Neural crest cell (in vitro differentiated cells): Measurements from ENCODE around the gene TNIK. TPM values are rescaled to one million over a fixed set of nuclear protein-coding genes. Genes with fewer than 3 reads are reported as not detected.
A peak's percentile ranks its signal among the peaks of the same experiment; 100 is the strongest.

Experiments used
- DNase-seq: peaks from one replicate; pipeline ENCODE4 v3.0.0; 2021; ENCODE audit warnings: low read depth, mixed read lengths, low spot score
- H3K27ac Mint-ChIP-seq: one replicate; pipeline ENCODE4 v1.8.0; 2021; ENCODE audit warnings: mild to moderate bottlenecking, mixed read lengths; ENCODE audit not compliant: unreplicated experiment
- H3K27me3 Mint-ChIP-seq: 2 replicates; pipeline ENCODE4 v1.8.0; 2021; ENCODE audit warnings: low read depth, mild to moderate bottlenecking, mixed read lengths
- H3K36me3 Mint-ChIP-seq: 2 replicates; pipeline ENCODE4 v1.8.0; 2021; ENCODE audit warnings: low read depth, mild to moderate bottlenecking, mixed read lengths
- H3K4me1 Mint-ChIP-seq: 2 replicates; pipeline ENCODE4 v1.8.0; 2021; ENCODE audit warnings: mixed read lengths
- H3K4me3 Mint-ChIP-seq: one replicate; pipeline ENCODE4 v1.8.0; 2021; ENCODE audit warnings: mild to moderate bottlenecking, mixed read lengths
- H3K9me3 Mint-ChIP-seq: 2 replicates; pipeline ENCODE4 v1.8.0; 2021; ENCODE audit warnings: mixed read lengths
- CTCF ChIP-seq: fragments of 200-600 bp; sonication (generic); conservative IDR thresholded peaks from 2 replicates; pipeline ENCODE4 v1.5.0; 2021; ENCODE audit warnings: antibody characterized with exemption, mild to moderate bottlenecking
- total RNA-seq: library from RNA; stranded (reverse); gene quantifications from 2 replicates; pipeline ENCODE4 v1.2.1, GENCODE V29; 2021

The TNIK gene
- total RNA-seq, 1 donor from 2014 or later: 32.3 TPM

GRCh38 chr3:171133796-171134569, 326.2 kb downstream of the TNIK start:
- DNase-seq: no peak
- no peaks in the 10 kb centered on the region for H3K27me3 Mint-ChIP-seq
- peaks cover 3% of the 10 kb centered on the region for H3K9me3 Mint-ChIP-seq
- no peak overlapping the region for H3K4me3 Mint-ChIP-seq
- peaks cover 34% of the 10 kb centered on the region for H3K36me3 Mint-ChIP-seq
- H3K27ac Mint-ChIP-seq: no peak overlapping the region
- peaks cover 28% of the 10 kb centered on the region for H3K4me1 Mint-ChIP-seq
- TF ChIP-seq CTCF: no peak

- Mint-ChIP-seq H3K4me3 (no peak overlapping the region), H3K27me3 (no peaks in the 10 kb centered on the region), H3K9me3 (peaks cover 5% of the 10 kb centered on the region), H3K4me1 (peaks cover 30% of the 10 kb centered on the region), H3K27ac (no peak overlapping the region), H3K36me3 (peaks cover 36% of the 10 kb centered on the region)
- DNase-seq: no peak
- no peak for TF ChIP-seq CTCF
These were observed 326.9 kb downstream of the TNIK start for GRCh38 chr3:171133337-171133736.

- Mint-ChIP-seq H3K4me1 (peaks cover 27% of the 10 kb centered on the region), H3K27ac (no peak overlapping the region), H3K27me3 (no peaks in the 10 kb centered on the region), H3K36me3 (peaks cover 31% of the 10 kb centered on the region), H3K4me3 (no peak overlapping the region), H3K9me3 (peaks cover 5% of the 10 kb centered on the region)
- no peak for DNase-seq
- no peak for TF ChIP-seq CTCF
These were observed 327.3 kb downstream of the TNIK start for GRCh38 chr3:171132873-171133272.

- peaks cover 23% of the 10 kb centered on the region for H3K36me3 Mint-ChIP-seq
- no peak for DNase-seq
- TF ChIP-seq CTCF: no peak
- peak overlapping the region; percentile 53 for H3K27ac Mint-ChIP-seq
- peaks cover 20% of the 10 kb centered on the region for H3K4me1 Mint-ChIP-seq
- H3K27me3 Mint-ChIP-seq: no peaks in the 10 kb centered on the region
- peaks cover 5% of the 10 kb centered on the region for H3K9me3 Mint-ChIP-seq
- H3K4me3 Mint-ChIP-seq: peak overlapping the region; percentile 16
These were observed 330.4 kb downstream of the TNIK start for GRCh38 chr3:171129827-171130226.

GRCh38 chr3:171127611-171128010, 332.6 kb downstream of the TNIK start:
- Mint-ChIP-seq H3K4me1 (peaks cover 34% of the 10 kb centered on the region), H3K36me3 (peaks cover 22% of the 10 kb centered on the region), H3K27ac (no peak overlapping the region), H3K4me3 (no peak overlapping the region), H3K27me3 (no peaks in the 10 kb centered on the region), H3K9me3 (peaks cover 5% of the 10 kb centered on the region)
- DNase-seq: no peak
- no peak for TF ChIP-seq CTCF
